GM21723 (cell line): ENCODE measurements around the gene KANK4.

Source experiments
- ATAC-seq: cut with Tn5 transposase; IDR thresholded peaks from one replicate; pipeline ENCODE4 v1.9.1; 2021; ENCODE audit warnings: mild to moderate bottlenecking, moderate library complexity; ENCODE audit not compliant: unreplicated experiment

KANK4 gene

GRCh38 chr1:62318756-62319544 lies at the start of gene KANK4:
TSS of gene KANK4 (minus strand) at chr1:62319434. CDS start at chr1:62281564, 37,870 bp downstream.
- ATAC-seq, result no peak

- ATAC-seq, result no peak
These were observed 49.8 kb upstream of the KANK4 start for GRCh38 chr1:62368989-62369388.

GRCh38 chr1:62367005-62367557 lies 47.8 kb upstream of the KANK4 start:
- ATAC-seq, result no peak

GRCh38 chr1:62364721-62365120 lies 45.5 kb upstream of the KANK4 start:
- no peak for ATAC-seq

- no peak for ATAC-seq
These were observed 43.7 kb upstream of the KANK4 start for GRCh38 chr1:62362926-62363325.

GRCh38 chr1:62362061-62362917 lies 43.1 kb upstream of the KANK4 start:
- ATAC-seq, result no peak

GRCh38 chr1:62361431-62361830 lies 42.2 kb upstream of the KANK4 start:
- ATAC-seq, result no peak

- no peak for ATAC-seq
These were observed 39.6 kb upstream of the KANK4 start for GRCh38 chr1:62358665-62359373.

- ATAC-seq, result no peak
These were observed 38.7 kb upstream of the KANK4 start for GRCh38 chr1:62357916-62358315.

GRCh38 chr1:62356257-62356835 lies 37.1 kb upstream of the KANK4 start:
- ATAC-seq, result peak; percentile 60

GRCh38 chr1:62355095-62355494 lies 35.9 kb upstream of the KANK4 start:
- no peak for ATAC-seq

- no peak for ATAC-seq
These were observed 34.6 kb upstream of the KANK4 start for GRCh38 chr1:62353853-62354252.

- ATAC-seq, result no peak
These were observed 33.2 kb upstream of the KANK4 start for GRCh38 chr1:62352387-62352786.

- ATAC-seq, result no peak
These were observed 30.4 kb upstream of the KANK4 start for GRCh38 chr1:62349470-62350233.

GRCh38 chr1:62346886-62347285 lies 27.7 kb upstream of the KANK4 start:
- no peak for ATAC-seq

GRCh38 chr1:62343911-62344310 lies 24.7 kb upstream of the KANK4 start:
- no peak for ATAC-seq

- no peak for ATAC-seq
These were observed 23.0 kb upstream of the KANK4 start for GRCh38 chr1:62342270-62342669.

GRCh38 chr1:62341615-62342014 lies 22.4 kb upstream of the KANK4 start:
- ATAC-seq, result no peak

- ATAC-seq, result no peak
These were observed 21.9 kb upstream of the KANK4 start for GRCh38 chr1:62341089-62341488.
